T47D (cell line): ENCODE results near the gene GLIPR1L1.

Source experiments
- DNase-seq, 2 experiments: peaks; one replicate each; pipeline versions ENCODE4 v3.0.0 to v3.0.0-alpha.2; 2011 to 2012; ENCODE audit warnings: low read depth in 1 of 2, low spot score in 1 of 2
- JUND ChIP-seq: IDR thresholded peaks from 2 replicates; pipeline ENCODE4 v1.6.1; 2012; ENCODE audit warnings: low read depth
- in situ Hi-C: cut with HindIII; loops from 2 replicates; pipeline ENCODE4 v1.10.0; 2016; ENCODE audit warnings: low sequenced_read_pairs, low pct_unique_long_range_greater_than_20kb

GLIPR1L1 gene

GRCh38 chr12:75334384-75335030 lies at the start of gene GLIPR1L1:
Gene GLIPR1L1, plus strand, starts transcription at chr12:75334670. Its CDS starts 59 bp downstream, at chr12:75334729.
- in situ Hi-C loops, result no loop called here
- no peak for TF ChIP-seq JUND
- peak; percentile 31 to 94 for DNase-seq

- in situ Hi-C loops, result no loop called here
- no peak for TF ChIP-seq JUND
- DNase-seq, result no peak
These were observed 45.6 kb upstream of the GLIPR1L1 start for GRCh38 chr12:75288860-75289259.

GRCh38 chr12:75289753-75290152 lies 44.7 kb upstream of the GLIPR1L1 start:
- peak in 1 of 2 experiments; percentile 37 for DNase-seq
- in situ Hi-C loops, result no loop called here
- TF ChIP-seq JUND, result no peak

GRCh38 chr12:75291014-75291413 lies 43.5 kb upstream of the GLIPR1L1 start:
- no peak for TF ChIP-seq JUND
- in situ Hi-C loops, result no loop called here
- no peak for DNase-seq

GRCh38 chr12:75294336-75294735 lies 40.1 kb upstream of the GLIPR1L1 start:
- no peak for TF ChIP-seq JUND
- in situ Hi-C loops, result no loop called here
- no peak for DNase-seq

- in situ Hi-C loops, result no loop called here
- no peak for TF ChIP-seq JUND
- DNase-seq, result no peak
These were observed 39.7 kb upstream of the GLIPR1L1 start for GRCh38 chr12:75294797-75295196.

GRCh38 chr12:75302225-75302624 lies 32.2 kb upstream of the GLIPR1L1 start:
- in situ Hi-C loops, result no loop called here
- no peak for DNase-seq

GRCh38 chr12:75302781-75303180 lies 31.7 kb upstream of the GLIPR1L1 start:
- DNase-seq, result no peak
- in situ Hi-C loops, result no loop called here
- no peak for TF ChIP-seq JUND

More at GRCh38 chr12:75302225-75302624, 32.2 kb upstream of the GLIPR1L1 start:
- TF ChIP-seq JUND, result no peak

- no peak for DNase-seq
- in situ Hi-C loops, result no loop called here
- TF ChIP-seq JUND, result no peak
These were observed 28.8 kb upstream of the GLIPR1L1 start for GRCh38 chr12:75305412-75306332.

- no peak for TF ChIP-seq JUND
- in situ Hi-C loops, result no loop called here
- no peak for DNase-seq
These were observed 26.2 kb upstream of the GLIPR1L1 start for GRCh38 chr12:75308279-75308678.

- TF ChIP-seq JUND, result no peak
- DNase-seq, result no peak
- in situ Hi-C loops, result no loop called here
These were observed 23.1 kb upstream of the GLIPR1L1 start for GRCh38 chr12:75311369-75311768.

GRCh38 chr12:75315518-75315917 lies 19.0 kb upstream of the GLIPR1L1 start:
- no peak for DNase-seq

GRCh38 chr12:75317784-75318183 lies 16.7 kb upstream of the GLIPR1L1 start:
- TF ChIP-seq JUND, result no peak
- no peak for DNase-seq
- in situ Hi-C loops, result no loop called here

More at GRCh38 chr12:75315518-75315917, 19.0 kb upstream of the GLIPR1L1 start:
- TF ChIP-seq JUND, result no peak
- in situ Hi-C loops, result no loop called here

- in situ Hi-C loops, result no loop called here
- no peak for TF ChIP-seq JUND
- DNase-seq, result no peak
These were observed 12.0 kb upstream of the GLIPR1L1 start for GRCh38 chr12:75322464-75322863.
